Measurements from ENCODE around the gene IGFBP6.

- TF ChIP-seq CTCF (IDR thresholded peaks at IDR 0.05) (no peak), POLR2A (IDR thresholded peaks at IDR 0.05) (no peak)
These were observed 36.7 kb upstream of the IGFBP6 start for GRCh38 chr12:53060721-53061276.

Measured in adrenal gland (tissue), 5 donors.